Retinal pigment epithelial cell (primary cell): ENCODE results near the gene PMPCA.

ENCODE experiments used
- DNase-seq: peaks from one replicate; pipeline ENCODE4 v3.0.0-alpha.2; 2010; ENCODE audit warnings: low read depth
- H3K4me3 ChIP-seq: 2 replicates; pipeline ENCODE4 v1.5.1; 2011; ENCODE audit warnings: mild to moderate bottlenecking, low read length, control low read depth, moderate library complexity
- TF ChIP-seq, protein P1 (sequence below): conservative IDR thresholded peaks from 2 replicates; pipeline ENCODE4 v1.5.1; 2011; ENCODE audit warnings: low read depth, low read length, control low read depth, inconsistent platforms

Gene PMPCA

GRCh38 chr9:136416914-136417313 lies 6.5 kb downstream of the PMPCA start:
- H3K4me3 ChIP-seq: no peak overlapping the region
- DNase-seq: no peak
- TF ChIP-seq, protein P1, sequence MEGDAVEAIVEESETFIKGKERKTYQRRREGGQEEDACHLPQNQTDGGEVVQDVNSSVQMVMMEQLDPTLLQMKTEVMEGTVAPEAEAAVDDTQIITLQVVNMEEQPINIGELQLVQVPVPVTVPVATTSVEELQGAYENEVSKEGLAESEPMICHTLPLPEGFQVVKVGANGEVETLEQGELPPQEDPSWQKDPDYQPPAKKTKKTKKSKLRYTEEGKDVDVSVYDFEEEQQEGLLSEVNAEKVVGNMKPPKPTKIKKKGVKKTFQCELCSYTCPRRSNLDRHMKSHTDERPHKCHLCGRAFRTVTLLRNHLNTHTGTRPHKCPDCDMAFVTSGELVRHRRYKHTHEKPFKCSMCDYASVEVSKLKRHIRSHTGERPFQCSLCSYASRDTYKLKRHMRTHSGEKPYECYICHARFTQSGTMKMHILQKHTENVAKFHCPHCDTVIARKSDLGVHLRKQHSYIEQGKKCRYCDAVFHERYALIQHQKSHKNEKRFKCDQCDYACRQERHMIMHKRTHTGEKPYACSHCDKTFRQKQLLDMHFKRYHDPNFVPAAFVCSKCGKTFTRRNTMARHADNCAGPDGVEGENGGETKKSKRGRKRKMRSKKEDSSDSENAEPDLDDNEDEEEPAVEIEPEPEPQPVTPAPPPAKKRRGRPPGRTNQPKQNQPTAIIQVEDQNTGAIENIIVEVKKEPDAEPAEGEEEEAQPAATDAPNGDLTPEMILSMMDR: no peak

DNA sequence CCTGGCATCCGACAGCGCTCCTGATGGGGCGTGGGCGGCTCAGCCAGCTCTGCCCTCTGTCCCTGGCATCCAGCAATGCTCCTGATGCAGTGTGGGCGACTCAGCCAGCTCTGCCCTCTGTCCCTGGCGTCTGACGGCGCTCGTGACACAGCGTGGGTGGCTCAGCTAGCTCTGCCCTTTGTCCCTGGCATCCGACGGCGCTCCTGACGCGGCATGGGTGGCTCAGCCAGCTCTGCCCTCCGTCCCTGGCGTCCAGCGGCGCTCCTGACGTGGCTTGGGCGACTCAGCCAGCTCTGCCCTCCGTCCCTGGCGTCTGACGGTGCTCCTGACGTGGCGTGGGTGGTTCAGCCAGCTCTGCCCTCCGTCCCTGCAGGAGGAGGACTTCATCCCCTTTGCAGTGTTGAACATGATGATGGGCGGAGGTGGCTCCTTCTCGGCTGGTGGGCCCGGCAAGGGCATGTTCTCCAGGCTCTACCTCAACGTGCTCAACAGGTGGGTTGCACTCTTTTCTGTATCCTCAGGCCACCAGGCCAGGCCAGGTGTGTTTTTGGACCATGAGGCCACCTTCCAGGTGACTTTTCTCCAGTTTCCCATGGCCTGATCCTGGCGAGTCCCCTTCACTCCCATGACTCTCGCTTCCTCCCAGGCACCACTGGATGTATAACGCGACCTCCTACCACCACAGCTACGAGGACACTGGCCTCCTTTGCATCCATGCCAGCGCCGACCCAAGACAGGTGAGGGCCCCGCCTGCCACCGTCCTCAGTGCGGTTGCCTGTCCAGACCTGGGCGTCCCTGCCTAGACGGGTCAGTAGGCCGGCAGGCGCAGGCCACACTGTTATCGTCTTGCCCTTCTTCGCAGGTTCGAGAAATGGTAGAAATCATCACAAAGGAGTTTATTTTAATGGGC lies 8.0 kb downstream of the PMPCA start:
- H3K4me3 ChIP-seq: no peak overlapping the region
- TF ChIP-seq, protein P1: no peak
- no peak for DNase-seq

- TF ChIP-seq, protein P1: no peak
- no peak for DNase-seq
- H3K4me3 ChIP-seq: no peak overlapping the region
These were observed 8.6 kb downstream of the PMPCA start for GRCh38 chr9:136419092-136419420.

DNA sequence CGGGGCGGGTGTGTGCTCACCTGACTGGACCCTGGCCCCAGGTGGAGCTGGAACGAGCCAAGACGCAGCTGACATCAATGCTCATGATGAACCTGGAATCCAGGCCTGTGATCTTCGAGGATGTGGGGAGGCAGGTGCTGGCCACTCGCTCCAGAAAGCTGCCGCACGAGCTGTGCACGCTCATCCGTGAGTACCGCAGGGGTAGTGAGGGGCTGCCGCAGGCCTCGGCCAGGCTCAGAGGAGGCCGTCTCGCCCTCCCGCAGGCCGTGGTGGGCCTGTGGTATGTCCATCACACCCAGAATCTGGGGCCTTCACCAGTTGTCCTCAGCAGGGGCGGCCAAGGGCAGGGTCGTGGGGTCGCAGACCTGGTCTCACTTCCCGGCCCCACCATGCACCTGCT lies 11.3 kb downstream of the PMPCA start:
- TF ChIP-seq, protein P1: no peak
- DNase-seq: no peak
- no peak overlapping the region for H3K4me3 ChIP-seq

GRCh38 chr9:136422876-136423275 lies 12.4 kb downstream of the PMPCA start:
- H3K4me3 ChIP-seq: no peak overlapping the region
- TF ChIP-seq, protein P1: no peak
- DNase-seq: no peak

DNA sequence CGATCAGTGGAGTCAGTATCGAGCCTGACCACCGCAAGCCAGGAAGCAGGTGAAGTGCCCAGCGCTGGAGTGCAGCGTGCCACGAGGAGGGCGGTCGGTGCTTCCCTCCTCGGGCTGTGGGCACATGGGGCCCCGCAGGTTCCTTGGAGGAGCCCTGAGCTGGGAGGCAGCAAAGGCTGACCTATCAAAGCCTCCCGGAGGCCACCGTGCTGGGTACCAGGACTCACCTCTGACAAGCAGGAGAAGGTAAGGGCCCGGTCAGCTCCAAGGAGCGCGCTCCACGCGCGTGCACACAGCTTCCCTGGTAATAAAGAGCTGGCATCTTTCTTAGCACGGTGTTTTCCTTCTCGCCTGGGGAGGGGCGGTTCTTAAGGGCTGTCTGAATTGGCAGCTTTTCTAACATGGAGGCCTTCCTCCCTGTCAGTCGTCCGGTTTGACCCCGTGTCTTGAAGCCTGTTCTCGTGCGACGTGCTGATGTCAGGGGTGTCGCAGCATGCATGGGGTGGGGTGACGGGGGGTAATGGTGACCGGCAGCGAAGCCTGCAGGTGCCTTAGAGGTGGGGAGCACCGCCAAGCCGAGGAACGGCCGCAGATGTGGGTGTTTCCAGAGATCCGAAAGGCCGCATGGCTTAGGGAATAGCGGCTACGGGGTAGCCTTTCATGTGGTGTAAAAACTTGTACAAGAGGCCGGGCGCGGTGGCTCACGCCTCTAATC lies 13.1 kb downstream of the PMPCA start:
- TF ChIP-seq, protein P1: no peak
- H3K4me3 ChIP-seq: no peak overlapping the region
- DNase-seq: no peak
